GM12891 (cell line): ENCODE data around the gene NIT1.
"Not testable (repeated sequence)": the region's sequence is repeated elsewhere in the genome, so short reads cannot be mapped to it uniquely, and the experiment has no call there.

Source experiments
- POLR2A ChIP-seq: IDR thresholded peaks from 2 replicates; pipeline ENCODE4 v1.6.1; 2011; ENCODE audit warnings: low read depth, low read length, control low read depth
- POLR2AphosphoS5 ChIP-seq: IDR thresholded peaks from 2 replicates; pipeline ENCODE4 v1.6.1; 2011; ENCODE audit warnings: low read depth, low read length, control low read depth
- POU2F2 ChIP-seq: IDR thresholded peaks from 2 replicates; pipeline ENCODE4 v1.6.1; 2011; ENCODE audit warnings: low read depth, mild to moderate bottlenecking, control low read depth, low read length, moderate library complexity
- TAF1 ChIP-seq: IDR thresholded peaks from 2 replicates; pipeline ENCODE4 v1.6.1; 2011; ENCODE audit warnings: low read depth, low read length, control low read depth

- TF ChIP-seq TAF1, POLR2A, POU2F2, POLR2AphosphoS5: not testable (repeated sequence)
Measured at GRCh38 chr1:161115961-161116360, 1.9 kb upstream of the NIT1 start.
